ENCODE measurements around the gene IMP3.
A peak's percentile ranks its signal among the peaks of the same experiment; 100 is the strongest.

DNA sequence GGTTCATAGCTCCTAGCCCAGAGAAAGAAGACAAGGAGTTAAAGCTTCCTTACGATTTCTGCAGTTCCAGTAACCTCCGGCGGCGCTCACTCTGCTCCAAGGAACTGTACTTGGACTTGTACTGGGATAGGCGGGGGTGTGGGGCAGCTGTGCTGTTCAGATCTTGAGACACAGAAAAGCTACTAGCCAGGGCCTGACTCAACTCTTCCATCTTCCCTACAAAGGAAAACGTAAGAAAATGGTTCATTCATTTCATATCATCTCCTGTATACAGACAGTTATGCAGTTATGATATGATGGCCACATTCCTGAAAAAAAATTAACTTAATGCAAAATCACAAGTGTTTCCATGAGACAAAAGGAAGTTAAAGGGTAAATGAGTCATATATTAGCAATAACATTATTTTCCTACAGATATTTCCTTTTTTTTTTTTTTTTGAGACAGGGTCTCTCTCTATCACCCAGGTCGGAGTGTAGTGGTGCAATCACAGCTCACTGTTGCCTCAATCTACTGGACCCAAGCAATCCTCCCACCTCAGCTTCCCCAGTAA is 19.1 kb downstream of the IMP3 start:
- TF ChIP-seq, protein P1, sequence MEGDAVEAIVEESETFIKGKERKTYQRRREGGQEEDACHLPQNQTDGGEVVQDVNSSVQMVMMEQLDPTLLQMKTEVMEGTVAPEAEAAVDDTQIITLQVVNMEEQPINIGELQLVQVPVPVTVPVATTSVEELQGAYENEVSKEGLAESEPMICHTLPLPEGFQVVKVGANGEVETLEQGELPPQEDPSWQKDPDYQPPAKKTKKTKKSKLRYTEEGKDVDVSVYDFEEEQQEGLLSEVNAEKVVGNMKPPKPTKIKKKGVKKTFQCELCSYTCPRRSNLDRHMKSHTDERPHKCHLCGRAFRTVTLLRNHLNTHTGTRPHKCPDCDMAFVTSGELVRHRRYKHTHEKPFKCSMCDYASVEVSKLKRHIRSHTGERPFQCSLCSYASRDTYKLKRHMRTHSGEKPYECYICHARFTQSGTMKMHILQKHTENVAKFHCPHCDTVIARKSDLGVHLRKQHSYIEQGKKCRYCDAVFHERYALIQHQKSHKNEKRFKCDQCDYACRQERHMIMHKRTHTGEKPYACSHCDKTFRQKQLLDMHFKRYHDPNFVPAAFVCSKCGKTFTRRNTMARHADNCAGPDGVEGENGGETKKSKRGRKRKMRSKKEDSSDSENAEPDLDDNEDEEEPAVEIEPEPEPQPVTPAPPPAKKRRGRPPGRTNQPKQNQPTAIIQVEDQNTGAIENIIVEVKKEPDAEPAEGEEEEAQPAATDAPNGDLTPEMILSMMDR (optimal IDR thresholded peaks at IDR 0.05 in 1 of 3, IDR thresholded peaks at IDR 0.05 in 1 of 3, conservative IDR thresholded peaks at IDR 0.05 in 1 of 3; ENCODE audit: extremely low read depth in 1 of 3, insufficient read depth in 2 of 3, low read length in 3 of 3), result peak; percentile 19 to 46 (median 29)
- TF ChIP-seq EZH2 (IDR thresholded peaks at IDR 0.05; ENCODE audit: low read length), result no peak
